Suprapubic skin (tissue), 4 donors: Measurements from ENCODE around the gene NEUROD4.

Experiments used
- EP300 ChIP-seq: sonication (generic); formaldehyde crosslinking; IDR thresholded peaks from one replicate; pipeline ENCODE4 v1.6.1; 2017; ENCODE audit warnings: antibody characterized with exemption
- POLR2A ChIP-seq, 2 donors: fragments of 450-650 bp; IDR thresholded peaks; one replicate each; pipeline ENCODE4 v1.6.1; 2017; ENCODE audit warnings: antibody characterized with exemption in 2 of 2, mild to moderate bottlenecking in 2 of 2, moderate library complexity in 2 of 2
- POLR2AphosphoS5 ChIP-seq, 3 donors: sonication (generic); formaldehyde crosslinking; IDR thresholded peaks; one replicate each; pipeline ENCODE4 v1.6.1; 2017; ENCODE audit warnings: antibody characterized with exemption in 3 of 3
- TF ChIP-seq, protein P1 (sequence below), 2 donors: fragments of 200-600 bp in 1 of 2; fragments of 450-650 bp in 1 of 2; sonication (generic) in 1 of 2; IDR thresholded peaks; one replicate each; pipeline ENCODE4 v1.5.1; 2016 to 2019; ENCODE audit warnings: antibody characterized with exemption in 2 of 2, mild to moderate bottlenecking in 1 of 2, moderate library complexity in 1 of 2

DNA sequence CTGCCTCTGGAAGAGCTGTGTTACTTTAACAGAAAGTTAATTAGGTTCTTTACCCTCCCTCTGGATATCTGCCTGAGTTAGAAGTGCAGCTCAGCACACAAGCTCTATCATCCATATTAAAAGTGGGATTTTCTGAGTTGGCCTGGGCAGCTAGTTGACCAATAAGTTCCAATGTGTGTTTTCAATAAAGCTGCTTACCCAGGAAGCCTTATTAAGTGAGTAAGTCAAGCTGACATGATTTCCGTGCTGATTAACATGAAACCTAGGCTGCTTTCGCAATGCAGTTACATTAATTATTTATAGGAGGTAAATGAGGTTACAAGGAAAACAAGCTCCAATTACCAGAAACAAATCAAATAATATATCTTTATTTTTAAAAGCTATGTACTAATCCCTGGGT lies 4.8 kb downstream of the NEUROD4 start:
- TF ChIP-seq EP300 = no peak
- TF ChIP-seq, protein P1, sequence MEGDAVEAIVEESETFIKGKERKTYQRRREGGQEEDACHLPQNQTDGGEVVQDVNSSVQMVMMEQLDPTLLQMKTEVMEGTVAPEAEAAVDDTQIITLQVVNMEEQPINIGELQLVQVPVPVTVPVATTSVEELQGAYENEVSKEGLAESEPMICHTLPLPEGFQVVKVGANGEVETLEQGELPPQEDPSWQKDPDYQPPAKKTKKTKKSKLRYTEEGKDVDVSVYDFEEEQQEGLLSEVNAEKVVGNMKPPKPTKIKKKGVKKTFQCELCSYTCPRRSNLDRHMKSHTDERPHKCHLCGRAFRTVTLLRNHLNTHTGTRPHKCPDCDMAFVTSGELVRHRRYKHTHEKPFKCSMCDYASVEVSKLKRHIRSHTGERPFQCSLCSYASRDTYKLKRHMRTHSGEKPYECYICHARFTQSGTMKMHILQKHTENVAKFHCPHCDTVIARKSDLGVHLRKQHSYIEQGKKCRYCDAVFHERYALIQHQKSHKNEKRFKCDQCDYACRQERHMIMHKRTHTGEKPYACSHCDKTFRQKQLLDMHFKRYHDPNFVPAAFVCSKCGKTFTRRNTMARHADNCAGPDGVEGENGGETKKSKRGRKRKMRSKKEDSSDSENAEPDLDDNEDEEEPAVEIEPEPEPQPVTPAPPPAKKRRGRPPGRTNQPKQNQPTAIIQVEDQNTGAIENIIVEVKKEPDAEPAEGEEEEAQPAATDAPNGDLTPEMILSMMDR (IDR thresholded peaks at IDR 0.05) = no peak
- no peak for TF ChIP-seq POLR2A (IDR thresholded peaks at IDR 0.05)
- TF ChIP-seq POLR2AphosphoS5 (IDR thresholded peaks at IDR 0.05) = no peak
